Measurements from ENCODE around the gene RPL10. TPM values are rescaled to one million over a fixed set of nuclear protein-coding genes. Genes with fewer than 3 reads are reported as not detected.

RPL10 gene
- total and polyA plus RNA-seq, 2 of the 13 experiments (the other 11 are each of a cell fraction or from before 2014, with no cell fraction given) = 2,381 to 4,713 TPM

- CTCF ChIA-PET (ENCODE audit: low intra/inter-chr PET ratio, low total read pairs) = no interaction called here
- Histone ChIP-seq H3K9me3 (ENCODE audit: low read length) (no peaks in the 10 kb centered on the region), H3K36me3 (replicated peaks in 1 of 2; ENCODE audit: control insufficient read depth in 1 of 2, insufficient read depth in 2 of 2, low read length in 2 of 2) (peaks cover 10 to 33% of the 10 kb centered on the region in 2 experiments; a peak in 4 of 5 replicates), H3K4me1 (ENCODE audit: insufficient read depth, low read length) (peaks cover 5% of the 10 kb centered on the region; the same call in 1 of the 2 replicates), H3K9ac (ENCODE audit: insufficient read depth, low read depth, low read length) (no peak overlapping the region), H2AFZ (ENCODE audit: low read length) (no peak overlapping the region), H3K4me3 (replicated peaks in 1 of 3; ENCODE audit: insufficient read depth in 1 of 3, low read depth in 2 of 3, low read length in 3 of 3) (no peak overlapping the region), H3K79me2 (ENCODE audit: insufficient read depth, low read length) (no peaks in the 10 kb centered on the region), H3K27ac (ENCODE audit: extremely low read length, insufficient read depth, low read length) (no peak overlapping the region), H4K20me1 (ENCODE audit: insufficient read depth, low read length) (no peaks in the 10 kb centered on the region), H3K27me3 (ENCODE audit: control insufficient read depth in 1 of 2, insufficient read depth in 2 of 2, low read length in 2 of 2) (no peaks in the 10 kb centered on the region), H3K4me2 (ENCODE audit: low read depth, low read length) (no peak overlapping the region)
- WGBS (ENCODE audit: low lambda C conversion rate) = no CpG with 5 or more reads among the region's 14 CpGs
- POLR2A ChIA-PET = no interaction called here
- no peak for FAIRE-seq
- no peak for ATAC-seq
- TF ChIP-seq KIAA2018 (CRISPR knock-in tag; IDR thresholded peaks at IDR 0.05; ENCODE audit: borderline replicate concordance) = no peak
- TF ChIP-seq ZNF446 (CRISPR knock-in tag; IDR thresholded peaks at IDR 0.05) = no peak
- no peak for TF ChIP-seq FOXK2 (IDR thresholded peaks at IDR 0.05)
- no peak for TF ChIP-seq TEAD3 (CRISPR knock-in tag; optimal IDR thresholded peaks at IDR 0.05; ENCODE audit: borderline replicate concordance)
- no peak for TF ChIP-seq PLRG1 (conservative IDR thresholded peaks at IDR 0.05)
- no peak for TF ChIP-seq ZBTB46 (CRISPR knock-in tag; IDR thresholded peaks at IDR 0.05; ENCODE audit: borderline replicate concordance)
- intact Hi-C loops (cut with micrococcal nuclease; ENCODE audit: unreplicated experiment) = no loop called here
- no peak for DNase-seq (ENCODE audit: low spot score)
- no TSS peak for BruUV-seq (replicated peaks)
- in situ Hi-C loops (cut with HindIII; ENCODE audit: extremely low pct_ligation_motif_present, low pct_unique_long_range_greater_than_20kb) = no loop called here
Observed at GRCh38 chrX:154352012-154352401, 46.2 kb upstream of the RPL10 start.

Measured in HepG2 (cell line).